K562 (cell line): Measurements from ENCODE around the gene DEPP1. TPM values are rescaled to one million over a fixed set of nuclear protein-coding genes. Genes with fewer than 3 reads are reported as not detected.
A peak's percentile ranks its signal among the peaks of the same experiment; 100 is the strongest.

Source experiments
- CBFB ChIP-seq: sonication (generic); formaldehyde crosslinking; IDR thresholded peaks from 2 replicates; pipeline ENCODE4 v1.4.0; 2020; ENCODE audit warnings: mild to moderate bottlenecking, missing genetic modification reagents
- CGGBP1 ChIP-seq: fragments of 250-450 bp; sonication (Bioruptor Pico); IDR thresholded peaks from 2 replicates; pipeline ENCODE4 v1.9.0; 2021; ENCODE audit warnings: mild to moderate bottlenecking
- ETV1 ChIP-seq: fragments of 450-650 bp; conservative IDR thresholded peaks from 2 replicates; pipeline ENCODE4 v1.6.1; 2016; ENCODE audit warnings: missing genetic modification characterization, control low read depth, low read depth, missing compliant biosample characterization
- GABPA ChIP-seq: fragments of 200-800 bp; sonication (Bioruptor generic); conservative IDR thresholded peaks from 2 replicates; pipeline ENCODE4 v1.6.1; 2016; ENCODE audit warnings: low read depth, missing genetic modification characterization, missing compliant biosample characterization
- KDM4B ChIP-seq, 2 experiments: fragments of 450-650 bp in 1 of 2; sonication (generic) in 1 of 2; IDR thresholded peaks; 2 replicates each; pipeline ENCODE4 v1.6.1; 2016 to 2017; ENCODE audit warnings: borderline replicate concordance in 2 of 2, antibody characterized with exemption in 1 of 2, low read depth in 1 of 2, mild to moderate bottlenecking in 1 of 2
- NR2C2 ChIP-seq, 2 experiments: fragments of 200-800 bp in 1 of 2; sonication (Bioruptor generic) in 1 of 2; sonication (generic) in 1 of 2; formaldehyde crosslinking in 1 of 2; IDR thresholded peaks; 2 replicates each; pipeline versions ENCODE4 v1.6.1 to v1.8.0; 2016 to 2022; ENCODE audit warnings: mild to moderate bottlenecking in 1 of 2, missing compliant biosample characterization in 1 of 2, missing genetic modification characterization in 1 of 2, missing genetic modification reagents in 1 of 2
- PKNOX1 ChIP-seq: fragments of 450-650 bp; IDR thresholded peaks from 2 replicates; pipeline ENCODE4 v1.6.1; 2016
- TAF15 ChIP-seq: fragments of 200-400 bp; formaldehyde crosslinking; IDR thresholded peaks from 2 replicates; pipeline ENCODE4 v1.6.1; 2017; ENCODE audit warnings: mild to moderate bottlenecking, low read depth, low read length, moderate library complexity
- ZNF124 ChIP-seq: sonication (generic); formaldehyde crosslinking; IDR thresholded peaks from 2 replicates; pipeline ENCODE4 v1.8.1; 2022; ENCODE audit warnings: missing genetic modification reagents
- polyA plus RNA-seq, 8 experiments: library from polyadenylated mRNA; depleted of rRNA in 4 of 8; stranded (reverse) in 5 of 8; unstranded in 3 of 8; fragments of >200 nt; fragmentation: Nextera tagmentation in 2 of 8; fragmentation: Illumina TruSeq in 1 of 8; extraction: Ambion mirVana in 2 of 8; extraction: Trizol in 1 of 8; gene quantifications; 2 replicates each; pipeline versions ENCODE4 v1.2.1 to v1.2.3, GENCODE V29; 2011 to 2014; ENCODE audit warnings: inconsistent platforms in 1 of 8, missing spikeins in 1 of 8
- total RNA-seq, 7 experiments: library from RNA; depleted of rRNA in 6 of 7; stranded (reverse); fragments of >200 nt in 6 of 7; fragmentation: Illumina TruSeq in 2 of 7; extraction: Trizol in 2 of 7; gene quantifications; 2 replicates each; pipeline versions ENCODE4 v1.2.1 to v1.2.3, GENCODE V29; 2011 to 2021; ENCODE audit warnings: low replicate concordance in 1 of 7
- TF ChIP-seq, protein P1 (sequence below): fragments of 450-650 bp; IDR thresholded peaks from 2 replicates; pipeline ENCODE4 v1.6.1; 2017; ENCODE audit warnings: mild to moderate bottlenecking, moderate library complexity
- TF ChIP-seq, protein P2 (sequence below): fragments of 150-350 bp; conservative IDR thresholded peaks from 2 replicates; pipeline ENCODE4 v1.6.1; 2014; ENCODE audit warnings: low read length
- TF ChIP-seq, protein P3 (sequence below), 2 experiments: IDR thresholded peaks in 1 of 2; conservative IDR thresholded peaks in 1 of 2; 2 replicates each; pipeline ENCODE4 v1.6.1; 2016; ENCODE audit warnings: low read depth in 2 of 2, mild to moderate bottlenecking in 1 of 2, missing compliant biosample characterization in 1 of 2, missing genetic modification characterization in 1 of 2, moderate library complexity in 1 of 2

The DEPP1 gene
- total and polyA plus RNA-seq, 9 of the 15 experiments (the other 6 are each of a cell fraction or from before 2014, with no cell fraction given), result 0.04 to 0.54 (median 0.20) TPM; not detected in 1

DNA sequence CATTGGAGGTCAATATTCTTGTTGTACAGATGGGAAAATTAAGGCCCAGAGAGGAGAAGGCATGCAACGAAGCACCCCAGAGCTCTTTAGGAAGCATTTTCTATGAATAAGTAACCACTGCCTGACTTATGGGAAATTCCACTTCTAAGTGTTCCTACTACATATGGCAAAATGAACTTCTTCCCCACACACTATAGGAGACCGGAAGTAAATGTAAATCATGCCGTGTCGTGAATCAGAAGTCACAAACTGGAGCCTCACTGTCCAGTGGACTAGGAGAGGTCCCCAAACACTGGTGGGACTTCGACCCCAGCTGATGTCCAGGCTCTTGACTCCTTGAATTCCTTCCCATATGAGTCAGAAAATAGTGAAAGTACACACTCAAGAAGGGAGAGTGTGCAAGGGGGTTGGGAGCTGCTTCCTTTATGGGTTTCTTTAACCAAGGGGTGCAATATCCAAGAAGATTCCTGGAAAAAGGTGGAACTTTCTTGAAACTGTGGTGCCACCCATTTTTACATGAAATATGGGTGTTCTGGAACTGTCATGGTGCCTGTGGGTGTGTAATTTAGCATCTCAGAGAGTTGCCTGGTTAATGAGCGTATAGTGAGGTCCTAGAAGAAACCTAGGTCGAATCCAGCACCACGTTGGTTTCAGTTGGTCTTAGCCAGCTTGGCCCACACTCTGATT is 12.3 kb downstream of the DEPP1 start (continued):
- TF ChIP-seq, protein P1, sequence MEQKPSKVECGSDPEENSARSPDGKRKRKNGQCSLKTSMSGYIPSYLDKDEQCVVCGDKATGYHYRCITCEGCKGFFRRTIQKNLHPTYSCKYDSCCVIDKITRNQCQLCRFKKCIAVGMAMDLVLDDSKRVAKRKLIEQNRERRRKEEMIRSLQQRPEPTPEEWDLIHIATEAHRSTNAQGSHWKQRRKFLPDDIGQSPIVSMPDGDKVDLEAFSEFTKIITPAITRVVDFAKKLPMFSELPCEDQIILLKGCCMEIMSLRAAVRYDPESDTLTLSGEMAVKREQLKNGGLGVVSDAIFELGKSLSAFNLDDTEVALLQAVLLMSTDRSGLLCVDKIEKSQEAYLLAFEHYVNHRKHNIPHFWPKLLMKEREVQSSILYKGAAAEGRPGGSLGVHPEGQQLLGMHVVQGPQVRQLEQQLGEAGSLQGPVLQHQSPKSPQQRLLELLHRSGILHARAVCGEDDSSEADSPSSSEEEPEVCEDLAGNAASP, result no peak
- TF ChIP-seq NR2C2 (CRISPR knock-in tag; IDR thresholded peaks at IDR 0.05) (no peak), NR2C2 (tag; IDR thresholded peaks at IDR 0.05) (0 out of 2 replicates have a peak, but pooled peaks have one; percentile 18), TAF15 (no peak), PKNOX1 (peak; percentile 10; the same call in 1 of the 2 replicates), KDM4B (IDR thresholded peaks at IDR 0.05; ENCODE audit: borderline replicate concordance in 2 of 2, low read depth in 1 of 2) (no peak), ETV1 (tag) (peak; percentile 58), CGGBP1 (CRISPR knock-in tag) (no peak), CBFB (CRISPR knock-in tag) (no peak), GABPA (peak; percentile 44; the same call in 1 of the 2 replicates), ZNF124 (CRISPR knock-in tag) (no peak)
- TF ChIP-seq, protein P2, sequence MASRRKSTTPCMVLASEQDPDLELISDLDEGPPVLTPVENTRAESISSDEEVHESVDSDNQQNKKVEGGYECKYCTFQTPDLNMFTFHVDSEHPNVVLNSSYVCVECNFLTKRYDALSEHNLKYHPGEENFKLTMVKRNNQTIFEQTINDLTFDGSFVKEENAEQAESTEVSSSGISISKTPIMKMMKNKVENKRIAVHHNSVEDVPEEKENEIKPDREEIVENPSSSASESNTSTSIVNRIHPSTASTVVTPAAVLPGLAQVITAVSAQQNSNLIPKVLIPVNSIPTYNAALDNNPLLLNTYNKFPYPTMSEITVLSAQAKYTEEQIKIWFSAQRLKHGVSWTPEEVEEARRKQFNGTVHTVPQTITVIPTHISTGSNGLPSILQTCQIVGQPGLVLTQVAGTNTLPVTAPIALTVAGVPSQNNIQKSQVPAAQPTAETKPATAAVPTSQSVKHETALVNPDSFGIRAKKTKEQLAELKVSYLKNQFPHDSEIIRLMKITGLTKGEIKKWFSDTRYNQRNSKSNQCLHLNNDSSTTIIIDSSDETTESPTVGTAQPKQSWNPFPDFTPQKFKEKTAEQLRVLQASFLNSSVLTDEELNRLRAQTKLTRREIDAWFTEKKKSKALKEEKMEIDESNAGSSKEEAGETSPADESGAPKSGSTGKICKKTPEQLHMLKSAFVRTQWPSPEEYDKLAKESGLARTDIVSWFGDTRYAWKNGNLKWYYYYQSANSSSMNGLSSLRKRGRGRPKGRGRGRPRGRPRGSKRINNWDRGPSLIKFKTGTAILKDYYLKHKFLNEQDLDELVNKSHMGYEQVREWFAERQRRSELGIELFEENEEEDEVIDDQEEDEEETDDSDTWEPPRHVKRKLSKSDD, result no peak
- TF ChIP-seq, protein P3, sequence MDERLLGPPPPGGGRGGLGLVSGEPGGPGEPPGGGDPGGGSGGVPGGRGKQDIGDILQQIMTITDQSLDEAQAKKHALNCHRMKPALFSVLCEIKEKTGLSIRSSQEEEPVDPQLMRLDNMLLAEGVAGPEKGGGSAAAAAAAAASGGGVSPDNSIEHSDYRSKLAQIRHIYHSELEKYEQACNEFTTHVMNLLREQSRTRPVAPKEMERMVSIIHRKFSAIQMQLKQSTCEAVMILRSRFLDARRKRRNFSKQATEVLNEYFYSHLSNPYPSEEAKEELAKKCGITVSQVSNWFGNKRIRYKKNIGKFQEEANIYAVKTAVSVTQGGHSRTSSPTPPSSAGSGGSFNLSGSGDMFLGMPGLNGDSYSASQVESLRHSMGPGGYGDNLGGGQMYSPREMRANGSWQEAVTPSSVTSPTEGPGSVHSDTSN (CRISPR knock-in tag; IDR thresholded peaks at IDR 0.05; ENCODE audit: low read depth), result no peak
- TF ChIP-seq, protein P3 (tag; conservative IDR thresholded peaks at IDR 0.05; ENCODE audit: low read depth), result peak; percentile 59
